GM21390 (cell line): ENCODE results near the gene ZBTB7B.
"Not testable (repeated sequence)": the region's sequence is repeated elsewhere in the genome, so short reads cannot be mapped to it uniquely, and the experiment has no call there.

ENCODE experiments used
- ATAC-seq: cut with Tn5 transposase; IDR thresholded peaks from one replicate; pipeline ENCODE4 v1.9.1; 2021; ENCODE audit not compliant: unreplicated experiment

Gene ZBTB7B

GRCh38 chr1:154986736-154987135, 15.9 kb upstream of the ZBTB7B start:
- not testable (repeated sequence) for ATAC-seq

GRCh38 chr1:154987326-154987725, 15.3 kb upstream of the ZBTB7B start:
- no peak for ATAC-seq

GRCh38 chr1:154988058-154988954, 14.3 kb upstream of the ZBTB7B start:
- ATAC-seq, result no peak

GRCh38 chr1:154989195-154989860, 13.3 kb upstream of the ZBTB7B start:
- no peak for ATAC-seq

- no peak for ATAC-seq
These were observed 12.3 kb upstream of the ZBTB7B start for GRCh38 chr1:154990276-154990675.

- ATAC-seq, result no peak
These were observed 9.7 kb upstream of the ZBTB7B start for GRCh38 chr1:154992721-154993571.

- ATAC-seq, result no peak
These were observed 8.9 kb upstream of the ZBTB7B start, which contains the start of gene LENEP for GRCh38 chr1:154993572-154994268. TSS of gene LENEP (plus strand) at chr1:154993586. CDS start at chr1:154993608, 22 bp downstream.

- no peak for ATAC-seq
These were observed 8.4 kb upstream of the ZBTB7B start for GRCh38 chr1:154994269-154994587.

GRCh38 chr1:154994591-154994990, 8.0 kb upstream of the ZBTB7B start:
- ATAC-seq, result no peak

- ATAC-seq, result not testable (repeated sequence)
These were observed 7.2 kb upstream of the ZBTB7B start for GRCh38 chr1:154995301-154995983.

GRCh38 chr1:154996966-154997701, 5.5 kb upstream of the ZBTB7B start:
- ATAC-seq, result no peak

- no peak for ATAC-seq
These were observed 4.3 kb upstream of the ZBTB7B start for GRCh38 chr1:154998201-154998780.

- ATAC-seq, result no peak
These were observed 3.6 kb upstream of the ZBTB7B start for GRCh38 chr1:154998818-154999570.

GRCh38 chr1:154999571-155000410, 2.8 kb upstream of the ZBTB7B start:
- no peak for ATAC-seq

GRCh38 chr1:155000411-155000725, 2.2 kb upstream of the ZBTB7B start:
- no peak for ATAC-seq

GRCh38 chr1:155000726-155001424, 1.7 kb upstream of the ZBTB7B start:
- ATAC-seq, result peak; percentile 43

GRCh38 chr1:155001425-155001674, 1.3 kb upstream of the ZBTB7B start:
- no peak for ATAC-seq
